Measurements from ENCODE around the gene MVP. TPM values are rescaled to one million over a fixed set of nuclear protein-coding genes. Genes with fewer than 3 reads are reported as not detected.
"Not testable (repeated sequence)": the region's sequence is repeated elsewhere in the genome, so short reads cannot be mapped to it uniquely, and the experiment has no call there.

MVP gene
- polyA plus RNA-seq, 3 donors: 18.1 to 22.6 (median 20.0) TPM

DNA sequence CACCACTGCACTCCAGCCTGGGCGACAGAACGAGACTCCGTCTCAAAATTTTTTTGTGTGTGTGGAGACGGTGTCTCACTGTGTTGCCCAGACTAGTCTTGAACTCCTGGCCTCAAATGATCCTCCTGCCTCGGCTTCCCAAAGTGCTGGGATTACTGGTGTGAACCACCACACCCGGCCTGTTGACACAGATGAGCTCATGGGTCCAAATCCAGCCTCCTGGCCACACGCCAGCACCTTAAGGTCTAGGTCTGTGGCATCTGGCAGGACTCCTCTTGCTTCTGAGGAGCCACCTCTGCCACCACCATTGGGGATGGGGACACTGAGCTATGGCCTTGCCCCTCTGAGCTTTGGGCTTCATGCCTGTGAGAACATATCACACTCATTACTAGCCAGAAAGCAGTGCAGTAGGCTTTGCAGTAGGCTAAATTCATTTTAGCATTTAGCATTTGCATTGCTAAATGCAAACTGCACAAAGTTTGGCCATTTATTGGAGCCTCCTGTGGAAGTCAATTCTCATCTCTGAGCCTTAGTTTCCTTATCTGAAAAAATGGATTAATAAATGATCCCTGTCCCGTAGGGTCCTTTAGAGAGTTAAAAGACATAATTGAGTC lies 48.2 kb downstream of the MVP start:
- DNase-seq (ENCODE audit: low read depth in 3 of 3, low spot score in 2 of 3): no peak

- DNase-seq (ENCODE audit: low read depth in 3 of 3, low spot score in 2 of 3): not testable (repeated sequence)
Measured at GRCh38 chr16:29869067-29869466, 48.8 kb downstream of the MVP start.

DNA sequence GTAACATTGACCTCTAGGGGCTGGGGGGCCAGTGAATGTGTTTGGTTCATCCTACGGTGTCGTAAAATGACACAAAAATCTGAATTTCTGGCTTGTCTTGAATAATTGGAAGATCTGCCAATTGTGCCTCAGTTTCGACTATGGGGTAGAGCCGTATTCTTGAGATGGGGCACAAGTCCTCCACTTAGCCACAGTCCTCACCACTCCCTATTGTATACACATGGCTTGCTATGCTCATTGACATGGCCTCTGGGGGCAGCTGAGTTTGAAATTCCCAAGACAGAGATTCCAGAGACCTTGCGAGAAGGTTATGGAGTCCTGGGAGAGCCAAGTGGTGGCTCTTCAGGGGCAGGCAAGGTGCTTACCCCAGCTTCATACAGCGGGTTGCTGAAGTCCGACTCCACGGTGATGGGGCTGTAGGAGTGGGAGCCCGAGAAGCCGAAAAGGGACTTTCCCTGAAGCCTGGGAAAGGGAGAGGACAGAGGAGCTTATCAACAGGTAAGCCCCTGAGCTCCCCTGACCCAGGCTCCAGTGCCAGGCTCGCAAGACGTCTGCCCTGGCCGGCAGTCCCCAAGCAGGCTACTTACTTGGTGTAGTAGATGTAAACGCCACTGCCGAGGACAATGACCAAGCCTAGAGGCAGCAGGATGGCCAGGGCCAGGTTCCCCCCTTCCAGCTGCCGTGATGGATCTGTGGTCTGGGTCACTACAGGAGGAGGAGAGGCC lies 51.7 kb downstream of the MVP start:
- no peak for DNase-seq (ENCODE audit: low read depth in 3 of 3, low spot score in 2 of 3)

DNA sequence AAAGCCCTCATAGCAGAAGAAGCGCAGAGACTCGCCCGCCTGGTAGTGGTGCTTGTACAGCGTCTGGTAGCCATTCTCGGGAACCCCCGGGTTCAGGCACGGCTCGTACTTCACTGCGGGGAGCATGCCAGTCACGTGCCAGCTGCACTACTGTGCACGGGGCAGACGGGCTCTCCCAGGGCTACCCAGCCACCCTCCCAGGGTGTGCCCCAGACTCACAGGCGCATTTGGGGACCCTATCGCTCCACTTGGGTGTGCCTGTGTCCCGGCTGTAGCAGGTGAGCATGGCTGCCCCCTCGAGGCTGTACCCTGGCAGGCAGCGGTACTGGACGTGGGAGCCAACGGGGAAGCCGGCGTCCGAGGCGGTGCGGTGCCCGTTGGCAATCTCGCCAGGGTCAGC lies 53.1 kb downstream of the MVP start:
- DNase-seq (ENCODE audit: low read depth in 3 of 3, low spot score in 2 of 3): no peak

GRCh38 chr16:29875206-29875605 lies 54.9 kb downstream of the MVP start:
- DNase-seq (ENCODE audit: low read depth in 3 of 3, low spot score in 2 of 3): no peak

DNA sequence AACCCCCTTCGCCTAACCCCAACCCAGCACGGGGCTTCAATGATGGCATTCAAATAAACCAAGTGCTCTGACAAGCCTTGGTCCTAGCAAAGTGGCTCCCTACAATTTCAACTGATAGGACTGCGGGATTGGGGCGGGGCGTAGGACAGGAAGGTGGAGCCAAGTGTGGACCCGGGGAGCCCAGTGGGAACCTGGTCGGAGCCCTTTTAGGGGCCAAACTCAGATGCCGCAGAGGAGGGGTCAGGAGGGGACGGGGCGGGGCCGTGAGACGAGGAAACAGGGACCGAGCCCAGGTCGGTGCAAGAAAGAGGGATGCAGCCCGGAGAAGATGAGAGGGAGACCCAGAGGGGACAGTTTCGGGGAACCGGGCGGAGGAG lies 55.9 kb downstream of the MVP start:
- no peak for DNase-seq (ENCODE audit: low read depth in 3 of 3, low spot score in 2 of 3)

GRCh38 chr16:29876594-29877249 lies 56.5 kb downstream of the MVP start:
- no peak for DNase-seq (ENCODE audit: low read depth in 3 of 3, low spot score in 2 of 3)

DNA sequence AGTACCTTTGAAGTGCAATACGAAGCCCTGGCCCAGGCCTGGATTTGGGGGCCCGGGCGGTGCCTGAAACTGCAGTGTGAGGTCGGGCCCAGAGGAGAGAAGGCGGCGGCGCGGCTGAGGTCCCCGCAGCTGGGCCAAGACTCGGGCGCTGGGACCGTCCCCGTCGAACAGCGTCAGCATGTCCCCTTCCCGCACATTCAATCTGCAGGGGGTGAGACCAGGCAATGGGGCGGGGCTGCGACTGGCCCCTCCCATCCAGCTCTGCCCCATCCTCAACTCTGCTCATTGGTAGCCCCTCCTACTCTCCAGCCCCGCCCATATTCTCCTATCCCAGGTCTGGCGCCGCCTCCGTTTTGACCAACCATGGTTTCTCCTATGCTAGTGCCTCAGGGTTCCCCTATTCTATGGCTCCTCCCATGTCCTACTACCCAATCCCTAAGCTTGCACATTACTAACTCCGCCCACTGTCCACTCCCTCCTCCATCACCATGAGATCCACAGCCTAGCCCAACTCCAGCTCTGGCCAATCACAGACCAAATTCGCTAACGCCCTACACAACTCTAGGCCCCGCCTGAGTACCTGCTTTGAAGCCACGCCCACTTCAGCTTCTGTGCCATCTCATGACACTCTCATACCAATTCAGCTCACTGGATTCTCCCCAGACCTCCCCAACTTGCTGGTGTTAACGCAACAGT lies 57.2 kb downstream of the MVP start:
- no peak for DNase-seq (ENCODE audit: low read depth in 3 of 3, low spot score in 2 of 3)

- DNase-seq (ENCODE audit: low read depth in 3 of 3, low spot score in 2 of 3): no peak
Measured at GRCh38 chr16:29878172-29878571, 57.9 kb downstream of the MVP start.

GRCh38 chr16:29881050-29881449 lies 60.8 kb downstream of the MVP start:
- no peak for DNase-seq (ENCODE audit: low read depth in 3 of 3, low spot score in 2 of 3)

- no peak for DNase-seq (ENCODE audit: low read depth in 3 of 3, low spot score in 2 of 3)
Measured at GRCh38 chr16:29883987-29884386, 63.7 kb downstream of the MVP start.

DNA sequence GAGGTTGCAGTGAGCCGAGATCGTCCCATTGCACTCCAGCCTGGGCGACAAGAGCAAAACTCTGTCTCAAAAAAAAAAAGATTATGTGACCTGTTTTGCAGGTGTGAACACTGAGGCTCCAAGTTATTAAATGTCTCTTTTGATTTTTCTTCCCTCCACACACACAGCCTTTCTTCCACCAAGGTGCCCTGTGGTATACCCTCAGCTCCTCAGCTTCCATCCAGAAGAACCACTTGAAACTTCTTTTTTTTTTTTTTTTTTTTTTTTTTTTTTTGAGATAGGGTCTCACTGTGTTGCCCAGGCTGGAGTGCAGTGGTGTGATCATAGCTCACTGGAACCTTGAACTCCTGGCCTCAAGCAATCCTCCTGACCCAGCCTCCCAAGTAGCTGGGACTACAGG lies 69.1 kb downstream of the MVP start:
- not testable (repeated sequence) for DNase-seq (ENCODE audit: low read depth in 3 of 3, low spot score in 2 of 3)

DNA sequence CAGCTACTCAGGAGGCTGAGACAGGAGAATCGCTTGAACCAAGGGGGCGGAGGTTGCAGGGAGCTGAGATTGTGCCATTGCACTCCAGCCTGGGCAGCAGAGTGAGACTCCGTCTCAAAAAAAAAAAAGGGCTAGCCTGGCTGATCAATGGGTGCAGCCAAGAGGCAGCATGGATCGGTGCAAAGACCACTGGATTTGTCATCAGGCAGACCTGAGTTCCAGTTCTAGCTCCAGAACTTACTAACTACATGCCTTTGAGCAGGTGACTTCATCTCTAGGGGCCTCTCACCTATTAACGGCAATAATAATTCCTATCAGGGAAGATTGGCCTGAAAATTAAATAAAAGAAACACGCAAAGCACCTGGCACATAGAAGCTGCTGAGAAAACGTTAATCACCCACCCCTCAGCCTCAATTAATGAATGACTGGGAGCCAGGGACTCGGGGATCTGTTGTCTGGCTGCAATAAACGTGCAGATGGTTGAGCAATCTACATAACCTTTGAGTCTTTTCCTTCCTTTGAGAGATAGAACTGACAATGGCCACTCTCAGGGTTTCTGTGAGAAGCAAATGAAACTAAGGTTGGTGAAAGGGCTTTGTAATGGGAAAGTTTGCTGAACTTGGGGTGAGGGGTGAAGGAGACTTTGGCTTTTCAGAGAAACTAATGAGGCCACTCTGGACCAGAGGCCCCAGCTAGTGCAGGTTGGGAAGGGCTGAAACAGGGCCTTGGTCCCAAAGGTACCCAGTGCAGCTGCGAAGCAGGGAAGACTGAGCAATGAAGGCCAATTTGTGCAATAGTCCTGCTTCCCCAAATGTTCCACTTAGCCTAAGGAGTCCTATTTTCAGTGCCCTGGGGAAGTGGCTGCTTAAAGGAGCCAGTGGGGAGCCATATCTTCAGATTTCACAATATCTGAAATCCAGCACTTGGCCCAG lies 71.5 kb downstream of the MVP start:
- DNase-seq (ENCODE audit: low read depth in 3 of 3, low spot score in 2 of 3): no peak

DNA sequence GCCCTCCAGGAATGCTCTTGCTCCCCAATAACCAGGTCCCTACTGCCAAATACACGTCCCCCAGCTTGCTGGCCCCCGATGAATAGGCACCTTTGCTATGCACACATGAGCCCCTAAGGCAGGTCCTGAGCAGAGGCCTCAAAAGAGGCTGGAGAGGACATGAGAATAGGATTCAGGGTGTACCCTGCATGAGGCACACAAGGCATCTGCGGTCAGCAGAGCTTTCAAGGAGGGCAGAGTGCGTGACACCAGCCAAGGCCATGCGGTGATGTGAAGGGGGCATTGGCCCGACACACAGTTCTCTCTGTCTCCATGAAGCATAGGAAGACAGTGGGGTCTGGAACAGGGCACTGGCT lies 72.2 kb downstream of the MVP start:
- no peak for DNase-seq (ENCODE audit: low read depth in 3 of 3, low spot score in 2 of 3)

GRCh38 chr16:29893553-29893952 lies 73.3 kb downstream of the MVP start:
- DNase-seq (ENCODE audit: low read depth in 3 of 3, low spot score in 2 of 3): no peak

GRCh38 chr16:29894352-29894751 lies 74.1 kb downstream of the MVP start:
- DNase-seq (ENCODE audit: low read depth in 3 of 3, low spot score in 2 of 3): no peak

GRCh38 chr16:29896841-29897240 lies 76.6 kb downstream of the MVP start:
- no peak for DNase-seq (ENCODE audit: low read depth in 3 of 3, low spot score in 2 of 3)

GRCh38 chr16:29897333-29897732 lies 77.1 kb downstream of the MVP start:
- DNase-seq (ENCODE audit: low read depth in 3 of 3, low spot score in 2 of 3): no peak

Measured in right renal cortex interstitium (tissue), 3 donors.